ENCODE results near the gene WWP2.

GRCh38 chr16:69781118-69781517, 19.0 kb downstream of the WWP2 start:
- TF ChIP-seq YY1 (IDR thresholded peaks at IDR 0.05; ENCODE audit: low read depth) (no peak), EP300 (IDR thresholded peaks at IDR 0.05; ENCODE audit: borderline replicate concordance) (no peak), MAX (IDR thresholded peaks at IDR 0.05) (no peak), TEAD4 (IDR thresholded peaks at IDR 0.05) (no peak), CREB1 (IDR thresholded peaks at IDR 0.05; ENCODE audit: low read depth) (no peak), REST (IDR thresholded peaks at IDR 0.05; ENCODE audit: low read depth) (no peak), EGR1 (IDR thresholded peaks at IDR 0.05) (no peak), TAF1 (IDR thresholded peaks at IDR 0.05; ENCODE audit: low read depth) (no peak), ZBTB7A (IDR thresholded peaks at IDR 0.05; ENCODE audit: low read depth) (no peak), TCF12 (IDR thresholded peaks at IDR 0.05; ENCODE audit: low read depth) (no peak), RAD21 (IDR thresholded peaks at IDR 0.05; ENCODE audit: low read depth) (no peak), NFIC (IDR thresholded peaks at IDR 0.05) (no peak), CEBPB (IDR thresholded peaks at IDR 0.05) (no peak)
